GM18505 (cell line): Measurements from ENCODE around the gene HCLS1.
"Not testable (repeated sequence)": the region's sequence is repeated elsewhere in the genome, so short reads cannot be mapped to it uniquely, and the experiment has no call there.

Experiments
- ATAC-seq: cut with Tn5 transposase; IDR thresholded peaks from one replicate; pipeline ENCODE4 v1.9.1; 2021; ENCODE audit not compliant: unreplicated experiment
- POLR2A ChIP-seq: IDR thresholded peaks from 4 replicates; pipeline ENCODE4 v1.6.1; 2011; ENCODE audit warnings: borderline replicate concordance; ENCODE audit not compliant: insufficient read depth, insufficient read length; ENCODE audit errors: extremely low read depth

HCLS1 gene, protein sequence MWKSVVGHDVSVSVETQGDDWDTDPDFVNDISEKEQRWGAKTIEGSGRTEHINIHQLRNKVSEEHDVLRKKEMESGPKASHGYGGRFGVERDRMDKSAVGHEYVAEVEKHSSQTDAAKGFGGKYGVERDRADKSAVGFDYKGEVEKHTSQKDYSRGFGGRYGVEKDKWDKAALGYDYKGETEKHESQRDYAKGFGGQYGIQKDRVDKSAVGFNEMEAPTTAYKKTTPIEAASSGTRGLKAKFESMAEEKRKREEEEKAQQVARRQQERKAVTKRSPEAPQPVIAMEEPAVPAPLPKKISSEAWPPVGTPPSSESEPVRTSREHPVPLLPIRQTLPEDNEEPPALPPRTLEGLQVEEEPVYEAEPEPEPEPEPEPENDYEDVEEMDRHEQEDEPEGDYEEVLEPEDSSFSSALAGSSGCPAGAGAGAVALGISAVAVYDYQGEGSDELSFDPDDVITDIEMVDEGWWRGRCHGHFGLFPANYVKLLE

DNA sequence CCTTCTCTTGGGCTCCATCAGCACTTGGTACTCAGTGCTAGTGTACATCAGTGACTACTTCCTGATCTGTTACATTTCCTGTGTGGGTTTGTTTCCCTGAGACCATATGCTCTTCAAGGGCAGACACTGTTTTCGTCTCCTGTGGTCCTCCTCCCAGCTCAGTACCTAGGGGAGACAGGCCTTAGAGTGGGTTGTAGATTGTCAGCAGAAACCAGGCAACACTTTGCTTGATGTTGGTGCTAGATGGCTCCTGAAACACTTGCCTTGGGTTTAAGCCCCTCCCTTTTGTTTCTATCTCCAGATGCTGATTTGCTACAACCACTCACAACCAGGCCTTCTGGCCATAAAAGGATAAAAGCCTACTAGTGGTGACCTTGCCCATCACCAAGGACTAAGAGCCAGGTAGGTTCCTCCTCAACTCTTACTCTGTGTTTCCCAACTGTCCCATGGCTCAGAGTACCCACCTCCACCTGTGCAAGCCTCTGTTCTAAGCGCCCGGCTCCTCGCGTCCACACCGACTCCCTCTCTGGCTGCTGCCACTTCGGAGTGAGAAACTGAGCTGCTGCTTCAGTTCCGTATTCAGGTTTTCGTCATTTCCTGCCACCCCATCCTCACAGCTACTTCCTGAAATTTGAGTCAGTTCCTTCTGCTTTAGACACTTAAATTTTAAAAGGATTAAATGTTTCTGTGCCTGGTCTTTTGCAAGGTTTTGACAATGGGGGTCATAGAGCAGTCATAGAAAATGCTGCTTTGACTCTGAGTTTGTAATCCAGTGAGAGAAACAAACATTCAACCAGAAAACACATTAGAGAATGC is at the start of gene HCLS1:
Gene HCLS1, minus strand, starts transcription at position 548 of the 816 bp plus-strand sequence. CDS start 2,556 bp downstream, outside the sequence.
- peak; percentile 84 for ATAC-seq
- peak; percentile 99 for TF ChIP-seq POLR2A

DNA sequence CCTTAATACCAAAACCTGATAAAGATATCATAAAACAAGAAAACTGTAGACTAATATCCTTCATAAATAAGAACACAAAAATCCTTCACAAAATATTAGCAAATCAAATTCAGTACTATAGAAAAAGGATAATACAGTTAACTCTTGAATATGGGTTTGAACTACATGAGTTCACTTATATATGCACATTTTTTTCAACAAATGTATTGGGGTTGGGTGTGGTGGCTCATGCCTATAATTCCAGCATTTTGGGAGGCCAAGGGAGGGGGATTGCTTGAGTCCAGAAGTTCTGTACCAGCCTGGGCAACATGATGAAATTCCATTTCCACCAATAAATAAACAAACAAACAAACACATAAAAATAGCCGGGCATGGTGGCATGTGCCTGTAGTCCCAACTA is 49.6 kb upstream of the HCLS1 start:
- TF ChIP-seq POLR2A = no peak
- no peak for ATAC-seq

DNA sequence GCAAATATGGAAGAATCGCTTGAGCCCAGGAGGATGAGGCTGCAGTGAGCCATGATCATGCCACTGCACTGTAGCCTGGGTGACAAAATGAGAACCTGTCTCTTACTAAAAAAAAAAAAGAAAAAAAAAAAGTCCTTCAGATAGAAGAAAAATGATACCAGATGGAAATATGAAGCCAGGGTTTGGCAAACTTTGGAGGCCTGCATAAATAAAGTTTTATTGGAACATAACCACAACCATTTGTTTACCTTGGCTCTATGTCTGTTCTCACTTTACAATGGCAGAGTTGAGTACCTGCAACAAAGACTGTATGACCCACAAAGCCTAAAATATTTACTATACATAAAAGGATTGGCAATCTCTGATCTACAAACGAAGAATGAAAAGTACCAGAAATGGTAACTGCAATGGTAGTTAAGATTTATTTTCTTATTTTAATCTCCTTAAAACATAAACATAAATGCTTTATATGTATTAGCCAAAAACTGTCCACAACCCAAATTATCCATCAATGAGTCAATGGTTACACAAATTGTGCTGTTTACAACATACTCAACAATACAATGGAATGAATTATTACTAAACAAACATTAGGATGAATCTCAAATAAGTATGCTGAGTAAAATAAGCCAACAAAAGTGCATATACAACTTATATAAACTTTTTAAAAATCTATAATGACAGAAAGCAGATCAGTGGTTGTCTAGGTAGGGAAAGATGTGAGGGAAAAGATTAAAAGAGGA is 47.0 kb upstream of the HCLS1 start:
- no peak for TF ChIP-seq POLR2A
- ATAC-seq = no peak

DNA sequence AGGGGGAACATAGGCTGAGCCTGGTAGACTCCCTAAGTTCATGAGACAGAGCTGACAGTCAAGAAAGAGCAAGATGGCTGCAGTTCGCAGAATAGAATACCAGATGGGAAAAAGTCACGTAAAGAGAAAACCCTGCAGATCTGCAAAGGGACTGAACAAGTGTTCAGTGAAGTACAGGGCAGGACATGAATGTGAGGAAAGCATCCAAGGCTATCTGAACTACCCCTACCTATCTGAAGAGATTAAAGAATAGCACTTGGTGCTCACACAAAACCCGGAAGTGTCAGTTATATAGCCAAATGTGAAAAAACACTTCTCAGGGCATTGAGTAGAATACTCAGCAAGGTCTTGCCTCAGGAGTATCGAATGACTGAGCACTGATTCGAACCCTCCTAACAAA is 44.8 kb upstream of the HCLS1 start:
- TF ChIP-seq POLR2A = no peak
- no peak for ATAC-seq

DNA sequence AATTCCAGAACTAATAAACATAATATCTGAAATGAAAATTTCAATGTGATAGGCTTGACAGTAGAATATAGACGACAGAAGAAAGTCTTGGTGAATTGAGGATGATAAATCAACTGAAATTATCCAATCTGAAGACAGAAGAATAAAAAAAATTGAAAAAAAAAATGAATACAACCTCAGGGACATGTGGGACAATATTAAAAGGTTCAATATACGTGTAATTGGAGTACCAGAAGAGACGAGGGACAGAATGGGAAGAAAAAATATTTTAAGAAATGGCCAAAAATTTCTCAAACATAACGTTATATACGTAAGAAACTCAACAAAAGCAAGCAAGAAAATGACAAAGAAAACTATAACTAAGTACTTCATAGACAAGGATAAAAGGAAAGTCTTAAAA is 43.3 kb upstream of the HCLS1 start:
- no peak for ATAC-seq
- TF ChIP-seq POLR2A = no peak

DNA sequence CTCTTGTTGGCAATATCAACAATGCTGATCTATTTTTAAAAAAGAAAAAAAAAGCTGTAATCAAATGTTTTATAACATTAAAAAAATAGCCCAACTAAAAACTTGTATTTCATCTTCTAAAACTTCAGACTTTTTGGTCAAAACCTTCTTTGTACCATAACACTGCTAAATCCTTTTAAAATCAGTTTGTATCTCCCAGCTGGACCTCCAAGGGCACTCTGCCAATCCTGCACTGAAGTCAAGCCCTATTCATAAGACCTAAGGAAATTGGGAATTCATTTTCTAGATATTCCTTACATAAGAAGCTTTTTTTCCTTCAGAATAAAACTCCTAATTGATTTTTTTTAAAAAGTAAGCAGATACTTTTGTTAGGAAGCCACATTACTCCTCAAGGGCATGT is 38.2 kb upstream of the HCLS1 start:
- ATAC-seq = no peak
- no peak for TF ChIP-seq POLR2A

DNA sequence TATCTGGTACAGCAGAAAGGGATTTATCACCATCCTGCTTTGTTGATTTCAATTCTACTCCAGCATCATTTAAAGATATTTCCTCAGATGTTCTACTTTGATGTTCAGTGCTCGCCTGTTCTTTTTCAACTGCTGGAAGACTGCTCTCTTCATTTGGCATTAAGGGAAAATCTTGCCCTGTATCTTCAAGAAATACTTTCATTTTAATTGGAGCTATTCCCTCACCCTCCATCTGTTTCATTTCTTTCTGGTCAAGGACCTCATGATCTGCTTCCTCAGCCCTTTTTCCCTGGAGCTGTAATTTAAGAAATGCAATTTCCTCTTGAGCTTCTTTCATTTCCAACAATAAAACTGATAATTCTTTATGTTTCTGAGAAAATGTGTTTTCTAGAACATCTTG is 37.8 kb upstream of the HCLS1 start:
- ATAC-seq = no peak
- no peak for TF ChIP-seq POLR2A

DNA sequence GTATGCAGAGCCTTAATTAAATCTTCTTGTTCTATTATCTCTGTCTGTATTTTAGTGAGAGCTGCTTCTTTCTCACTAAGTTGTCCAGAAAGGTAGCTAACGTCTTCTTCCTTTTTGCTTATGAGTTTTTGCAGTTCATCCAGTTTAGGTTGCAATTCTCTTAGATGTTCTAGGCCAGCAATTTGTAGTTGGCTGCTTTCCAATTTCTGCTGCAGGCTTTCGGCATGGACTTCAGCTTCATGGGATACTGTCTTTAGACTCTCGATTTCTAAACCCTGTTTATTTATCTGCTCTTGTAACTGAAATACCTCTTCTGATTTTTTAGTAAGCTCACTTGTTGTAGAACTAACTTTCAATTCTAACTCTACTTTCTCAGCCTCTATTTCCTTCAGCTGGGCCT is 35.5 kb upstream of the HCLS1 start:
- no peak for ATAC-seq

DNA sequence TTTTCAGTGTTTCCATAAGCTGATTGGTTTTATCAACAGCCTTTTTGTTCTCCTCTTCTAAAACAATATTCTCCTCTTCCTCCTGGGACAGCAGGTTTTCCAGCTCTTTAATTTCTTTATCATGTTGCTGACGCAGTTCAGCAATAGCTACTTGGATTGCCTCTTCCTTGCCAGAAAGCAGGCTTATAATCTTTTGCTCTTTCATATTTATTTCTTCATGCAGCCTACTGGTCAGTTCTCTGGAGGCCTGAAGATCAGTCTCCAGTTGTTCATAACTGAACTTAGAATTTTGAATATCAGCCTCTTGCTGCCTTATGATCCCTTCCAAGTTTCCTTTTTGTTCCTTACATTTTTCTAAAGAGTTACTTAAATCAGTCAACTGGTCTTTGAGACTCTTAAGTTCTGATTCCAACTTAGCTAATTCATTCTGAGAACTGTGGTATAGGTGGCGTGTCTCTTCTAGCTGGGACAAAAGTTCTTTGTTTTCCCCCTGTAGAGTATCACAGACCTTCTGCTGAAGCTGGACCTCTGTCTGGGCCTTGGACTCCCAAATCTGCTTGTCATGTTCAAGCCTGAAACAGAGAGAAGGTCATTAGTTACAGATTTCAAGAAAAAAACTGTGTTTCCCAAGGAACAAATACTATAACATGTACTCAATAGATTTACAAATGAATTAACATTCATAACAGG is 31.5 kb upstream of the HCLS1 start:
- TF ChIP-seq POLR2A = no peak
- no peak for ATAC-seq

More for the DNA sequence above, 35.5 kb upstream of the HCLS1 start:
- no peak for TF ChIP-seq POLR2A

DNA sequence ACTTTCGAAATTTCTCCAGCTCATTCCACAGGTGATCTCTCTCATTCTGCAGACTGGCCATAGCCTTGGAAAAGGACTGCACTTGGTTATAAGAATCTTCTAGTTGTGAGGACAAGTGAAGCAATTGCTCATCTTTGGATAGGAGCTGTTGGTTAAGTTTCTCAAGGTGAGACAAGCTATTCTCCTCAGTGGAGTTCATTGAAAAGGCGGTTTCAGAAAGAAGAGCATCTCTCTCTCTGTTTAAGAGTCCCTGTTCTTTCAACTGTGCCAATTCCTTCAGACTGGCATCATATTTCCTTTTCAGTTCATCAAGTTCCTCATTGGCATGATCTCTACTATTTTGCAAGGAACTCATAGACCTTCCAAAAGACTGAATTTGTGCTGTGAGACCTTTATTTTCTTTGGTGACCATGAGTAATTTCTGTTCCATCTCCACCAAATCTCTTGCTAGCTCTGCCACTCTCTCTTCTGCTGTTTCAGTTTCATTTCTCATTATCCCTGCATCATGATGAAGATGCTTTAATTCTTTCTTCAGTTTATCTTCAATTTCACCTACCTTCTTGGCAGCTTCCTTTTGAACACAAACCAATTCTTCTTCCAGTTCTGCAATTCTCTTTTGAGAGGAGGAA is 30.2 kb upstream of the HCLS1 start:
- ATAC-seq = no peak
- TF ChIP-seq POLR2A = no peak

DNA sequence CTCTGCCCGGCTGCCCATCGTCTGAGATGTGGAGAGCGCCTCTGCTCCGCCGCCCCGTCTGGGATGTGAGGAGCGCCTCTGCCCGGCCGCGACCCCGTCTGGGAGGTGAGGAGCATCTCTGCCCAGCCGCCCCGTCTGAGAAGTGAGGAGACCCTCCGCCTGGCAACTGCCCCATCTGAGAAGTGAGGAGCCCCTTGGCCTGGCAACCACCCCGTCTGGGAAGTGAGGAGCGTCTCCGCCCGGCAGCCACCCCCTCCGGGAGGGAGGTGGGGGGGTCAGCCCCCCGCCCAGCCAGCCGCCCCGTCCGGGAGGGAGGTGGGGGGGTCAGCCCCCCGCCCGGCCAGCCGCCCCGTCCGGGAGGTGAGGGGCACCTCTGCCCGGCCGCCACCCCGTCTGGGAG is 28.0 kb upstream of the HCLS1 start:
- ATAC-seq = not testable (repeated sequence)

DNA sequence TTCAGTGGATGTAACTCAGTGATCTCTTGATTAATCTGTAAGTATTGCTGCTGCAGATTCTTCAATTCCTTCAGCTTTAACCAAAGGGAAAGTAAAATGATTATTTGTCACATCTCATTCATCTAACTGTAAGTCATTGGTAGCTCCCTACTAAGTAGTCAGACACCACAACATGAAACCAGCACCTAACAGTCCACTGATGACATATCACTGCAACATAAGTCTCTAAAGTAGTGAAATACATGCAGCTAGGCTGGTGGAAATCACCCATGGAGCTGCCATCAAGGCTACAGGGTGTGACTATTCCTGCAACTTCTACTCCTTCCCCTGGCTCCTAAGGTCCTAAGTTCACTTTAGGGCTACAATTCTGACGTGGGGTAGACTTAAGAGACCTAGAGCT is 21.1 kb upstream of the HCLS1 start:
- TF ChIP-seq POLR2A = no peak
- ATAC-seq = no peak
